Stimulated activated CD4-positive, alpha-beta T cell treated with anti-CD3 and anti-CD28 coated beads, TNF-alpha, amount 100 ng/mL, for 1 hour (primary cell): ENCODE measurements around the gene FGF4.
"Not testable (repeated sequence)": the region's sequence is repeated elsewhere in the genome, so short reads cannot be mapped to it uniquely, and the experiment has no call there.

Experiments
- DNase-seq, 3 donors: peaks; one replicate each; pipeline ENCODE4 v3.0.0-alpha.2; 2020; ENCODE audit warnings: low read depth in 3 of 3, low spot score in 1 of 3

The FGF4 gene

GRCh38 chr11:69774354-69775162 lies 583 bp downstream of the FGF4 start:
- no peak for DNase-seq

- no peak for DNase-seq
Measured at GRCh38 chr11:69773626-69774353, 1.4 kb downstream of the FGF4 start.

GRCh38 chr11:69771466-69771865 lies 3.7 kb downstream of the FGF4 start:
- no peak for DNase-seq

GRCh38 chr11:69770540-69770939 lies 4.6 kb downstream of the FGF4 start:
- no peak for DNase-seq

- no peak for DNase-seq
Measured at GRCh38 chr11:69765498-69765995, 9.6 kb downstream of the FGF4 start.

- DNase-seq = not testable (repeated sequence)
Measured at GRCh38 chr11:69764918-69765317, 10.2 kb downstream of the FGF4 start.

GRCh38 chr11:69760319-69760718 lies 14.8 kb downstream of the FGF4 start:
- DNase-seq = no peak

GRCh38 chr11:69752890-69753289 lies 22.3 kb downstream of the FGF4 start:
- no peak for DNase-seq

- DNase-seq = no peak
Measured at GRCh38 chr11:69750875-69751597, 24.1 kb downstream of the FGF4 start.

GRCh38 chr11:69750108-69750850 lies 24.9 kb downstream of the FGF4 start:
- DNase-seq = no peak

GRCh38 chr11:69748637-69749036 lies 26.5 kb downstream of the FGF4 start:
- DNase-seq = no peak

- DNase-seq = no peak
Measured at GRCh38 chr11:69746752-69747742, 28.1 kb downstream of the FGF4 start.

- no peak for DNase-seq
Measured at GRCh38 chr11:69746140-69746539, 29.0 kb downstream of the FGF4 start.

- no peak for DNase-seq
Measured at GRCh38 chr11:69745201-69745600, 29.9 kb downstream of the FGF4 start.

GRCh38 chr11:69744435-69744834 lies 30.7 kb downstream of the FGF4 start:
- DNase-seq = no peak

GRCh38 chr11:69734841-69735240 lies 40.3 kb downstream of the FGF4 start:
- no peak for DNase-seq

- no peak for DNase-seq
Measured at GRCh38 chr11:69734367-69734766, 40.8 kb downstream of the FGF4 start.

GRCh38 chr11:69732910-69733309 lies 42.2 kb downstream of the FGF4 start:
- DNase-seq = no peak

- no peak for DNase-seq
Measured at GRCh38 chr11:69731110-69731509, 44.0 kb downstream of the FGF4 start.

- DNase-seq = no peak
Measured at GRCh38 chr11:69730500-69730899, 44.6 kb downstream of the FGF4 start.
